Mesodermal cell (in vitro differentiated cells): Measurements from ENCODE around the gene ABCA13.

ENCODE experiments used
- H3K27ac ChIP-seq: 2 replicates; pipeline ENCODE4 v1.7.0; 2013; ENCODE audit warnings: mild to moderate bottlenecking, low read depth, low read length, moderate library complexity; ENCODE audit not compliant: severe bottlenecking
- H3K36me3 ChIP-seq: 2 replicates; pipeline ENCODE4 v1.7.1; 2013; ENCODE audit warnings: mild to moderate bottlenecking, low read length, moderate library complexity; ENCODE audit not compliant: control insufficient read depth, insufficient read depth
- H3K4me1 ChIP-seq: one replicate; pipeline ENCODE4 v1.7.1; 2013; ENCODE audit warnings: mild to moderate bottlenecking, low read length; ENCODE audit not compliant: insufficient read depth, control insufficient read depth, poor library complexity, severe bottlenecking
- H3K4me3 ChIP-seq: 2 replicates; pipeline ENCODE4 v1.7.0; 2013; ENCODE audit warnings: low read length, control low read depth, mild to moderate bottlenecking; ENCODE audit not compliant: insufficient read depth, poor library complexity, severe bottlenecking; ENCODE audit errors: extremely low read depth
- H3K9me3 ChIP-seq: 2 replicates; pipeline ENCODE4 v1.7.1; 2013; ENCODE audit warnings: mild to moderate bottlenecking, low read length, moderate library complexity; ENCODE audit not compliant: control insufficient read depth
- WGBS, 2 experiments: methylation state at CpG; one replicate each; pipeline ENCODE4 v1.1.5; 2013; ENCODE audit warnings: missing lambda C conversion rate in 2 of 2; ENCODE audit not compliant: insufficient coverage in 2 of 2; 5-methylcytosine and 5-hydroxymethylcytosine counted together

The ABCA13 gene

DNA sequence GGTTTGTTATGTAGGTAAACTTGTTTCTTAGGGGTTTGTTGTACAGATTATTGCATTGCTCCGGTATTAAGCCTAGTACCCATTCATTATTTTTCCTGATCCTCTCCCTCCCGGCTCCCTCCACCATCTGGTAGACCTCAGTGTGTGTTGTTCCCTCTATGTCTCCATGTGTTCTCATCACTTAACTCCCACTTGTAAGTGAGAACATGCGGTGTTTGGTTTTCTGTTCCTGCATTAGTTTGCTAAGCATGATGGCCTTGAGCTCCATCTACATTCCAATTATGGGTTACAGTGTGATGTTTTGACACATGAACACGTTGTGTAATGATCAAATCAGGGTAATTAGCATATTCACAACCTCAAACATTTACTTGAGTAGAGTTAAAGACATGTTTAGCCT is 237.5 kb downstream of the ABCA13 start:
- Histone ChIP-seq H3K4me1 (no peaks in the 10 kb centered on the region), H3K4me3 (no peak overlapping the region), H3K36me3 (no peaks in the 10 kb centered on the region), H3K9me3 (no peaks in the 10 kb centered on the region), H3K27ac (no peak overlapping the region)
- 88% methylated on average over 1 to 2 of the region's 4 CpGs for WGBS, 2 experiments

GRCh38 chr7:48411619-48412018 is 240.4 kb downstream of the ABCA13 start:
- Histone ChIP-seq H3K9me3 (no peaks in the 10 kb centered on the region), H3K27ac (no peak overlapping the region), H3K4me1 (no peaks in the 10 kb centered on the region), H3K4me3 (no peak overlapping the region), H3K36me3 (no peaks in the 10 kb centered on the region)
- 82 to 96% methylated on average over 5 of the region's 5 CpGs for WGBS, 2 experiments

- 78 to 82% methylated on average over 9 of the region's 10 CpGs for WGBS, 2 experiments
- no peaks in the 10 kb centered on the region for H3K4me1 ChIP-seq
- no peak overlapping the region for H3K4me3 ChIP-seq
- H3K9me3 ChIP-seq, result no peaks in the 10 kb centered on the region
- H3K27ac ChIP-seq, result no peak overlapping the region
- H3K36me3 ChIP-seq, result no peaks in the 10 kb centered on the region
These were observed 242.9 kb downstream of the ABCA13 start for GRCh38 chr7:48414011-48414732.

- no peaks in the 10 kb centered on the region for H3K9me3 ChIP-seq
- H3K27ac ChIP-seq, result no peak overlapping the region
- H3K4me3 ChIP-seq, result no peak overlapping the region
- H3K36me3 ChIP-seq, result no peaks in the 10 kb centered on the region
- H3K4me1 ChIP-seq, result no peaks in the 10 kb centered on the region
- 94% methylated on average over 4 of the region's 9 CpGs for WGBS, 2 experiments
These were observed 245.2 kb downstream of the ABCA13 start for GRCh38 chr7:48416327-48416908.

- H3K4me3 ChIP-seq, result no peak overlapping the region
- H3K4me1 ChIP-seq, result no peaks in the 10 kb centered on the region
- no peaks in the 10 kb centered on the region for H3K36me3 ChIP-seq
- H3K27ac ChIP-seq, result no peak overlapping the region
- no peaks in the 10 kb centered on the region for H3K9me3 ChIP-seq
- 80 to 83% methylated on average over 1 of the region's 2 CpGs for WGBS, 2 experiments
These were observed 248.1 kb downstream of the ABCA13 start for GRCh38 chr7:48419401-48419800.

DNA sequence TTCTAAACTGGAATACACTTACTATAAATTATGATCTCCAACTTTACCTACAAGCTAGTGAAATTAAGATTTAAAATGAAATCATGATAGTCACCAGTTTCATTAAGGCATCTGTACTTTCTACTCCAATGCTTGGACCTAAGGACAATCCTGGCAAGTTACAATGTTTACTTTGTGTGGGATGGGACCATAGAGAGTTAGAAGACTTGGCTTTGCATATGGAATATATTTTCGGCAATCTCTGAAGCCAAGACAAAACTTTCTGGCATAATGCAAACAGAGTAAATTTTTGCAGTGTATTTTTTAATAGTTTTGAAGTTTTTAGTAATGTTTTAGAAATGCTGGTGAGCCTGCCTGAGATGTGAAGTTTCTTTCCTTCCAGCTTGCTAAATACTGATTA is 248.9 kb downstream of the ABCA13 start:
- H3K9me3 ChIP-seq, result no peaks in the 10 kb centered on the region
- H3K4me3 ChIP-seq, result no peak overlapping the region
- 83 to 100% methylated on average over 1 of the region's 1 CpG for WGBS, 2 experiments
- no peaks in the 10 kb centered on the region for H3K4me1 ChIP-seq
- H3K36me3 ChIP-seq, result no peaks in the 10 kb centered on the region
- H3K27ac ChIP-seq, result no peak overlapping the region

GRCh38 chr7:48421357-48421756 is 250.1 kb downstream of the ABCA13 start:
- 100% methylated on average over 1 of the region's 1 CpG; no CpG with 5 or more reads in 1 of the 2 experiments for WGBS, 2 experiments
- Histone ChIP-seq H3K4me1 (no peaks in the 10 kb centered on the region), H3K9me3 (no peaks in the 10 kb centered on the region), H3K36me3 (no peaks in the 10 kb centered on the region), H3K4me3 (no peak overlapping the region), H3K27ac (no peak overlapping the region)

GRCh38 chr7:48424731-48425130 is 253.5 kb downstream of the ABCA13 start:
- Histone ChIP-seq H3K4me1 (peaks cover 4% of the 10 kb centered on the region), H3K27ac (no peak overlapping the region), H3K4me3 (no peak overlapping the region), H3K36me3 (no peaks in the 10 kb centered on the region), H3K9me3 (no peaks in the 10 kb centered on the region)
- 21% methylated on average over 3 of the region's 3 CpGs; no CpG with 5 or more reads in 1 of the 2 experiments for WGBS, 2 experiments

GRCh38 chr7:48426331-48426965 is 255.2 kb downstream of the ABCA13 start:
- 75 to 76% methylated on average over 6 of the region's 6 CpGs for WGBS, 2 experiments

GRCh38 chr7:48426966-48427555 is 255.8 kb downstream of the ABCA13 start:
- WGBS, 2 experiments, result 65 to 76% methylated on average over 4 to 5 of the region's 5 CpGs
- peak overlapping the region; percentile 24 for H3K27ac ChIP-seq

More at GRCh38 chr7:48426331-48426965, 255.2 kb downstream of the ABCA13 start:
- no peak overlapping the region for H3K27ac ChIP-seq
- peaks cover 4% of the 10 kb centered on the region for H3K4me1 ChIP-seq
- H3K36me3 ChIP-seq, result no peaks in the 10 kb centered on the region
- H3K9me3 ChIP-seq, result no peaks in the 10 kb centered on the region
- H3K4me3 ChIP-seq, result no peak overlapping the region

More at GRCh38 chr7:48426966-48427555, 255.8 kb downstream of the ABCA13 start:
- H3K4me1 ChIP-seq, result peaks cover 4% of the 10 kb centered on the region
- H3K4me3 ChIP-seq, result no peak overlapping the region
- no peaks in the 10 kb centered on the region for H3K9me3 ChIP-seq
- no peaks in the 10 kb centered on the region for H3K36me3 ChIP-seq
